ENCODE measurements around the gene SUB1.

DNA sequence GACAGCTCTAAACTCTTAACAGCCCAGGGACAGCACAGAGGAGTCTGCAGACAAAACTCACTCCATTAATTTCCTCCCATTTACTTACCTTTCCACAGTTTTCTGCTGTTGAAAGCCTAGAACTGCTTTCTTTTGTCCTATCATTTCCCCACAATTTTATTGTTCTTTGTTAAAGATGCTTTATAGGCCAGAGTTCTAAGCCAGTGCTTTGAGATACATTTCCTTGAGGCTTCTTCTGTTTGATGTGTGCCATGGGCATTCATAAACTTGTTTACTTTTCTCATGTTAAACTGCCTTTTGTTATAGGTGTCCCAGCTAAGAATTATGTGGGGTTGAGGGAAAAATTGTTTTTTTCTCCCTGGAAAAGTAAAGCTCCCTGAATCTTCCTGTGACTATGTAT lies 25.9 kb upstream of the SUB1 start:
- TF ChIP-seq, protein P1, sequence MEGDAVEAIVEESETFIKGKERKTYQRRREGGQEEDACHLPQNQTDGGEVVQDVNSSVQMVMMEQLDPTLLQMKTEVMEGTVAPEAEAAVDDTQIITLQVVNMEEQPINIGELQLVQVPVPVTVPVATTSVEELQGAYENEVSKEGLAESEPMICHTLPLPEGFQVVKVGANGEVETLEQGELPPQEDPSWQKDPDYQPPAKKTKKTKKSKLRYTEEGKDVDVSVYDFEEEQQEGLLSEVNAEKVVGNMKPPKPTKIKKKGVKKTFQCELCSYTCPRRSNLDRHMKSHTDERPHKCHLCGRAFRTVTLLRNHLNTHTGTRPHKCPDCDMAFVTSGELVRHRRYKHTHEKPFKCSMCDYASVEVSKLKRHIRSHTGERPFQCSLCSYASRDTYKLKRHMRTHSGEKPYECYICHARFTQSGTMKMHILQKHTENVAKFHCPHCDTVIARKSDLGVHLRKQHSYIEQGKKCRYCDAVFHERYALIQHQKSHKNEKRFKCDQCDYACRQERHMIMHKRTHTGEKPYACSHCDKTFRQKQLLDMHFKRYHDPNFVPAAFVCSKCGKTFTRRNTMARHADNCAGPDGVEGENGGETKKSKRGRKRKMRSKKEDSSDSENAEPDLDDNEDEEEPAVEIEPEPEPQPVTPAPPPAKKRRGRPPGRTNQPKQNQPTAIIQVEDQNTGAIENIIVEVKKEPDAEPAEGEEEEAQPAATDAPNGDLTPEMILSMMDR (IDR thresholded peaks at IDR 0.05), result no peak
- TF ChIP-seq ZFX (IDR thresholded peaks at IDR 0.05; ENCODE audit: borderline replicate concordance), result no peak

Data from 22Rv1 (cell line).